GOT3 (cell line): ENCODE measurements around the gene SLC35G6.

ENCODE experiments used
- DNase-seq: peaks from one replicate; lab custom pipeline; 2025; ENCODE audit warnings: mixed read lengths; lab: John Stamatoyannopoulos, UW

Gene SLC35G6

GRCh38 chr17:7502171-7502847 is 21.1 kb downstream of the SLC35G6 start:
- DNase-seq, result no peak

- no peak for DNase-seq
Observed at GRCh38 chr17:7502987-7503386, 21.7 kb downstream of the SLC35G6 start.

- DNase-seq, result no peak
Observed at GRCh38 chr17:7503521-7503920, 22.3 kb downstream of the SLC35G6 start.

- no peak for DNase-seq
Observed at GRCh38 chr17:7508145-7508544, 26.9 kb downstream of the SLC35G6 start.

- DNase-seq, result no peak
Observed at GRCh38 chr17:7508846-7509245, 27.6 kb downstream of the SLC35G6 start.

GRCh38 chr17:7509937-7510336 is 28.7 kb downstream of the SLC35G6 start:
- no peak for DNase-seq

GRCh38 chr17:7511108-7511507 is 29.9 kb downstream of the SLC35G6 start:
- no peak for DNase-seq

- no peak for DNase-seq
Observed at GRCh38 chr17:7512105-7512504, 30.9 kb downstream of the SLC35G6 start.

GRCh38 chr17:7512824-7513540 is 31.7 kb downstream of the SLC35G6 start:
- DNase-seq, result no peak

- no peak for DNase-seq
Observed at GRCh38 chr17:7513850-7514419, 32.7 kb downstream of the SLC35G6 start.

- DNase-seq, result no peak
Observed at GRCh38 chr17:7515911-7516610, 34.8 kb downstream of the SLC35G6 start.

GRCh38 chr17:7523033-7523432 is 41.8 kb downstream of the SLC35G6 start:
- no peak for DNase-seq

GRCh38 chr17:7528842-7529241 is 47.6 kb downstream of the SLC35G6 start:
- DNase-seq, result no peak

- no peak for DNase-seq
Observed at GRCh38 chr17:7530023-7530900, 49.0 kb downstream of the SLC35G6 start.
